ENCODE data around the gene TMEM178B. TPM values are rescaled to one million over a fixed set of nuclear protein-coding genes. Genes with fewer than 3 reads are reported as not detected.

Gene TMEM178B
- total RNA-seq, 2 donors from 2014 or later: 1.7 to 4.1 TPM

- TF ChIP-seq CTCF (conservative IDR thresholded peaks at IDR 0.05): no peak
- Histone ChIP-seq H3K36me3 (ENCODE audit: control insufficient read depth, insufficient read depth, low read length) (no peaks in the 10 kb centered on the region), H3K27ac (ENCODE audit: low read depth, low read length) (no peak overlapping the region), H3K27me3 (ENCODE audit: control insufficient read depth, insufficient read depth, low read length, poor library complexity, severe bottlenecking) (no peaks in the 10 kb centered on the region), H3K9me3 (ENCODE audit: control insufficient read depth, low read length) (no peaks in the 10 kb centered on the region), H3K4me1 (ENCODE audit: control insufficient read depth, insufficient read depth, low read length) (peaks cover 4% of the 10 kb centered on the region), H3K4me3 (ENCODE audit: low read length) (no peak overlapping the region), H3K9ac (ENCODE audit: extremely low read depth, low read length, poor library complexity, severe bottlenecking) (no peak overlapping the region)
- 78 to 88% methylated on average over 1 to 4 of the region's 4 CpGs for WGBS, 2 experiments (ENCODE audit: insufficient coverage in 1 of 2, insufficient read length in 1 of 2)
- Mint-ChIP-seq H3K27me3 (ENCODE audit: insufficient read depth) (no peaks in the 10 kb centered on the region), H3K9me3 (no peaks in the 10 kb centered on the region), H3K4me1 (peaks cover 13% of the 10 kb centered on the region), H3K36me3 (ENCODE audit: low read depth) (no peaks in the 10 kb centered on the region), H3K4me3 (no peak overlapping the region), H3K27ac (no peak overlapping the region)
- no peak for DNase-seq
Measured at GRCh38 chr7:141202535-141202934, 128.7 kb downstream of the TMEM178B start.

DNA sequence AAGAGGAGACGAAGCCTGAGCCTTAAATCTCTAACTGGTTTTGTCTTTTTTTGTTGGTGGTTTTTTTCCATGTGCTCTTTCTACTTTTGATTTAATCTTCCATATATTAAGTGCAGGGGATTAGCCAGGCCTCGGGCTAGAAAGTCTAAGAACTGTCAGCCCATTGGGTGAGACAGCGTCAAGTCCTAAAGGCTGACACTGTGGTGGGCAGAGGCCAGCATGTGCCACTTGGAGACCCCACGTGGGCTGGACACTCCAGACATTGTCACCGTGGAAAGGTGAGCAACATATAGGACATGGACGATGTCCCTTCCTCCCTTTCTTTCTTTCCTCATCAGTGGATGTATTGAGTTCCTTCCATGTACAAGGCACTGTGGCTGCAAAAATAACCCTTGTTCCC lies 129.3 kb downstream of the TMEM178B start:
- TF ChIP-seq CTCF (conservative IDR thresholded peaks at IDR 0.05): no peak
- no peak for DNase-seq
- no peaks in the 10 kb centered on the region for H3K9me3 ChIP-seq (ENCODE audit: control insufficient read depth, low read length)
- Mint-ChIP-seq H3K27ac (no peak overlapping the region), H3K36me3 (ENCODE audit: low read depth) (no peaks in the 10 kb centered on the region), H3K4me1 (peaks cover 13% of the 10 kb centered on the region), H3K4me3 (no peak overlapping the region), H3K9me3 (no peaks in the 10 kb centered on the region), H3K27me3 (ENCODE audit: insufficient read depth) (no peaks in the 10 kb centered on the region)
- H3K4me3 ChIP-seq (ENCODE audit: low read length): no peak overlapping the region
- H3K4me1 ChIP-seq (ENCODE audit: control insufficient read depth, insufficient read depth, low read length): peaks cover 4% of the 10 kb centered on the region
- 90 to 95% methylated on average over 5 to 6 of the region's 6 CpGs for WGBS, 2 experiments (ENCODE audit: insufficient coverage in 1 of 2, insufficient read length in 1 of 2)
- H3K9ac ChIP-seq (ENCODE audit: extremely low read depth, low read length, poor library complexity, severe bottlenecking): no peak overlapping the region
- H3K36me3 ChIP-seq (ENCODE audit: control insufficient read depth, insufficient read depth, low read length): no peaks in the 10 kb centered on the region
- H3K27ac ChIP-seq (ENCODE audit: low read depth, low read length): no peak overlapping the region
- H3K27me3 ChIP-seq (ENCODE audit: control insufficient read depth, insufficient read depth, low read length, poor library complexity, severe bottlenecking): no peaks in the 10 kb centered on the region

DNA sequence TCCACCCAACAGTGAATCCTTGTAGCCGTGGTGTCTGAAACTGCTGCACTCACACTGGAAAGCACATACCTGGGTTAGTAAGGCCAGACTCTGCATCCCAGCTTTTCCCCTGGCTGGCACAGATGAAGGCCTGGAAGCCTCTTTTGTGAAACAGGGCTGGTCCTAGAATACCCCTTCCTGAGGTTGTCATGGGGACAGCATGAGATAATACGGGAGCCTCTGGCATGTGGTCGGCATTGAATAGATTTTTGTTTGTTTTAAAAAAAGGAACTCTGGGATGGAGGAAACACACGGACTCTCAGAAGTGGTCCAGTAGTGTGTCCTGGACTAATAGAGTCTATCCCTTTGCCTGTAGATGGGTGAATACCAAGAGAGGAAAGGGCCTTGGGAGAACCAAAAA lies 129.7 kb downstream of the TMEM178B start:
- Mint-ChIP-seq H3K9me3 (no peaks in the 10 kb centered on the region), H3K4me3 (no peak overlapping the region)

More for the DNA sequence above, 129.7 kb downstream of the TMEM178B start:
- no peak for DNase-seq
- H3K4me3 ChIP-seq (ENCODE audit: low read length): no peak overlapping the region
- no peaks in the 10 kb centered on the region for H3K36me3 Mint-ChIP-seq (ENCODE audit: low read depth)
- H3K27ac Mint-ChIP-seq: no peak overlapping the region
- WGBS, 2 experiments (ENCODE audit: insufficient coverage in 1 of 2, insufficient read length in 1 of 2): 46 to 53% methylated on average over 3 to 4 of the region's 4 CpGs
- peaks cover 11% of the 10 kb centered on the region for H3K4me1 Mint-ChIP-seq
- no peaks in the 10 kb centered on the region for H3K27me3 ChIP-seq (ENCODE audit: control insufficient read depth, insufficient read depth, low read length, poor library complexity, severe bottlenecking)
- H3K27me3 Mint-ChIP-seq (ENCODE audit: insufficient read depth): no peaks in the 10 kb centered on the region
- H3K9ac ChIP-seq (ENCODE audit: extremely low read depth, low read length, poor library complexity, severe bottlenecking): no peak overlapping the region
- TF ChIP-seq CTCF (conservative IDR thresholded peaks at IDR 0.05): no peak
- H3K36me3 ChIP-seq (ENCODE audit: control insufficient read depth, insufficient read depth, low read length): no peaks in the 10 kb centered on the region
- H3K9me3 ChIP-seq (ENCODE audit: control insufficient read depth, low read length): no peaks in the 10 kb centered on the region
- H3K27ac ChIP-seq (ENCODE audit: low read depth, low read length): no peak overlapping the region
- peaks cover 4% of the 10 kb centered on the region for H3K4me1 ChIP-seq (ENCODE audit: control insufficient read depth, insufficient read depth, low read length)
